Activated naive CD4-positive, alpha-beta T cell treated with Interleukin-2 at 50 U/mL for 16 hours (primary cell): Measurements from ENCODE around the gene BCL2.
"Not testable (repeated sequence)": the region's sequence is repeated elsewhere in the genome, so short reads cannot be mapped to it uniquely, and the experiment has no call there.

ENCODE experiments used
- DNase-seq: peaks from one replicate; pipeline ENCODE4 v3.0.0-alpha.2; 2020

Gene BCL2

GRCh38 chr18:63257453-63257852 is 62.1 kb downstream of the BCL2 start:
- no peak for DNase-seq

- DNase-seq = no peak
Measured at GRCh38 chr18:63255435-63255834, 64.1 kb downstream of the BCL2 start.

- DNase-seq = no peak
Measured at GRCh38 chr18:63254716-63255399, 64.7 kb downstream of the BCL2 start.

- DNase-seq = no peak
Measured at GRCh38 chr18:63253428-63254372, 65.9 kb downstream of the BCL2 start.

GRCh38 chr18:63253014-63253413 is 66.6 kb downstream of the BCL2 start:
- no peak for DNase-seq

GRCh38 chr18:63249771-63250170 is 69.8 kb downstream of the BCL2 start:
- no peak for DNase-seq

- DNase-seq = no peak
Measured at GRCh38 chr18:63247926-63248325, 71.6 kb downstream of the BCL2 start.

- no peak for DNase-seq
Measured at GRCh38 chr18:63247506-63247905, 72.1 kb downstream of the BCL2 start.

GRCh38 chr18:63245600-63245999 is 74.0 kb downstream of the BCL2 start:
- no peak for DNase-seq

GRCh38 chr18:63244607-63245006 is 75.0 kb downstream of the BCL2 start:
- DNase-seq = no peak

GRCh38 chr18:63241760-63242159 is 77.8 kb downstream of the BCL2 start:
- no peak for DNase-seq

GRCh38 chr18:63241317-63241712 is 78.3 kb downstream of the BCL2 start:
- no peak for DNase-seq

GRCh38 chr18:63240531-63241316 is 78.8 kb downstream of the BCL2 start:
- DNase-seq = no peak

- DNase-seq = no peak
Measured at GRCh38 chr18:63238693-63239075, 80.9 kb downstream of the BCL2 start.

- no peak for DNase-seq
Measured at GRCh38 chr18:63237881-63238692, 81.5 kb downstream of the BCL2 start.

- no peak for DNase-seq
Measured at GRCh38 chr18:63236921-63237846, 82.4 kb downstream of the BCL2 start.

- no peak for DNase-seq
Measured at GRCh38 chr18:63236406-63236805, 83.2 kb downstream of the BCL2 start.

GRCh38 chr18:63235920-63236319 is 83.6 kb downstream of the BCL2 start:
- DNase-seq = not testable (repeated sequence)

- no peak for DNase-seq
Measured at GRCh38 chr18:63234841-63235240, 84.7 kb downstream of the BCL2 start.

- DNase-seq = no peak
Measured at GRCh38 chr18:63234432-63234831, 85.1 kb downstream of the BCL2 start.

GRCh38 chr18:63233334-63233733 is 86.2 kb downstream of the BCL2 start:
- DNase-seq = peak; percentile 56
